Measurements from ENCODE around the gene MMS19.

DNA sequence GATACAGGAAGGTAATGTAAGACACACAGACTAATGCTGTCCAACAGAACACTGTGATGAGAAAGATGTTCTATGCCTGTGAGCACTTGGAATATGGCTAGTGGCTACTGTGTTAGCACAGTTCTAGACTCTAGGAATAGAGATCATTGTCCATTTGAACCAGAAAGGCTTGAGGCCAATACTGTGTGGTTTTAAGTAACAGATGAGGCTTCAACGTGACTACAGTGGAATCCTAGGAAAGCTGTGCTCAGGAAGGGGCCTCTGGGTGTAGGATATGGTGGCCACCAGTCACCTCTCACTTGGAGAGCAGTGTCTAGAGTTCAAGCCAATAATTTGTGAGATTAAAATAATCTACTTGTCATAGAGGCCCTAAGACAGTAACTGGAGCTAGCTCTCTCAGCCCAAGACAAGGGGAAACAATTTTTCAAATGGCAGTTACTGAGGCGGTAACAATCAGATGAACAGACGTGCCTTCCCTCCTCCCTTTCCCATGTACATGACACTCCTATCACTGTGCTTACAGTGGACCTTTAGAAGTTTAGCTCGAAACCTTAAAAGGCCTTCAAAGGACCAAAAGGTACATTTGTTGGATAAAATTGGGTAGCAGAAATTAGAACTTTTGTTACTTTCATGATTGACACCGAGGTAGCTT is 42.1 kb downstream of the MMS19 start:
- TF ChIP-seq EP300 (IDR thresholded peaks at IDR 0.05), result no peak
- TF ChIP-seq, protein P1, sequence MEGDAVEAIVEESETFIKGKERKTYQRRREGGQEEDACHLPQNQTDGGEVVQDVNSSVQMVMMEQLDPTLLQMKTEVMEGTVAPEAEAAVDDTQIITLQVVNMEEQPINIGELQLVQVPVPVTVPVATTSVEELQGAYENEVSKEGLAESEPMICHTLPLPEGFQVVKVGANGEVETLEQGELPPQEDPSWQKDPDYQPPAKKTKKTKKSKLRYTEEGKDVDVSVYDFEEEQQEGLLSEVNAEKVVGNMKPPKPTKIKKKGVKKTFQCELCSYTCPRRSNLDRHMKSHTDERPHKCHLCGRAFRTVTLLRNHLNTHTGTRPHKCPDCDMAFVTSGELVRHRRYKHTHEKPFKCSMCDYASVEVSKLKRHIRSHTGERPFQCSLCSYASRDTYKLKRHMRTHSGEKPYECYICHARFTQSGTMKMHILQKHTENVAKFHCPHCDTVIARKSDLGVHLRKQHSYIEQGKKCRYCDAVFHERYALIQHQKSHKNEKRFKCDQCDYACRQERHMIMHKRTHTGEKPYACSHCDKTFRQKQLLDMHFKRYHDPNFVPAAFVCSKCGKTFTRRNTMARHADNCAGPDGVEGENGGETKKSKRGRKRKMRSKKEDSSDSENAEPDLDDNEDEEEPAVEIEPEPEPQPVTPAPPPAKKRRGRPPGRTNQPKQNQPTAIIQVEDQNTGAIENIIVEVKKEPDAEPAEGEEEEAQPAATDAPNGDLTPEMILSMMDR (IDR thresholded peaks at IDR 0.05), result no peak
